Psoas muscle (tissue), 8 donors: ENCODE measurements around the gene TSPYL1. TPM values are rescaled to one million over a fixed set of nuclear protein-coding genes. Genes with fewer than 3 reads are reported as not detected.

Experiments used
- ATAC-seq, 4 donors: fragments of 200-7000 bp; cut with Tn5 transposase; one replicate each; pipeline ENCODE4 v1.9.1; 2020; ENCODE audit warnings: moderate library complexity in 3 of 4, mild to moderate bottlenecking in 2 of 4
- DNase-seq, 2 donors: peaks; one replicate each; pipeline ENCODE4 v3.0.0-alpha.2; 2020
- H3K27ac ChIP-seq: fragments of 200-600 bp; one replicate; pipeline ENCODE4 v1.8.0; 2022
- H3K27me3 ChIP-seq, 3 donors: fragments of 200-600 bp in 1 of 3; one replicate each; pipeline versions ENCODE4 v1.6.1 to v1.8.0; 2013 to 2022; ENCODE audit warnings: low read length in 2 of 3, mild to moderate bottlenecking in 2 of 3, moderate library complexity in 1 of 3; ENCODE audit not compliant: insufficient read depth in 3 of 3
- H3K36me3 ChIP-seq, 2 donors: fragments of 200-600 bp in 1 of 2; one replicate each; pipeline versions ENCODE4 v1.6.1 to v1.8.0; 2013 to 2022; ENCODE audit warnings: low read depth in 1 of 2, mild to moderate bottlenecking in 1 of 2, moderate library complexity in 1 of 2; ENCODE audit not compliant: insufficient read depth in 1 of 2
- H3K4me1 ChIP-seq: fragments of 200-600 bp; one replicate; pipeline ENCODE4 v1.8.0; 2022
- H3K4me3 ChIP-seq: fragments of 200-600 bp; one replicate; pipeline ENCODE4 v1.8.0; 2022; ENCODE audit warnings: mild to moderate bottlenecking
- H3K9me3 ChIP-seq: fragments of 200-600 bp; one replicate; pipeline ENCODE4 v1.8.0; 2022
- CTCF ChIP-seq: fragments of 200-600 bp; IDR thresholded peaks from one replicate; pipeline ENCODE4 v1.8.0; 2022; ENCODE audit warnings: antibody characterized with exemption
- WGBS, 3 donors: extraction: QIAGEN DNeasy Blood & Tissue Kit; methylation state at CpG; one replicate each; pipeline versions ENCODE4 v1.1.6 to v1.1.7; 2013; 5-methylcytosine and 5-hydroxymethylcytosine counted together
- intact Hi-C, 2 donors: fragments of 100-400 bp; cut with DNase I; formaldehyde crosslinking; loops; one replicate each; pipeline versions ENCODE4 v1.11.0 to v1.14.2; 2022
- polyA plus RNA-seq, 3 donors: library from polyadenylated mRNA; stranded (reverse); fragments of 200-250 nt; gene quantifications; one replicate each; pipeline ENCODE4 v1.2.3, GENCODE V29; 2013
- total RNA-seq, 4 donors: library from RNA; stranded (reverse); fragmentation: NEBNext Ultra II Directional in 2 of 4; extraction: Animal tissue kit (Norgen Biotek cat#: 25700) in 2 of 4; gene quantifications; one replicate each; pipeline versions ENCODE4 v1.2.1 to v1.2.4, GENCODE V29; 2021 to 2023
- donor health status: healthy with polysubstance abuse.
- donor health status: DM: no; HTN: no; CAD: no; lungs with moderate emphysema.
- donor health status: Bipolar disorder and iron deficiency.
- donor health status: healthy.
- donor health status: DM: yes; HTN: yes; CAD: no.
- donor health status: DM: no; HTN: no; CAD: no.
- donor health status: DM: no; HTN: no; CAD: no.
- donor health status: DM: yes; HTN: yes; CAD: no.

The TSPYL1 gene
- total and polyA plus RNA-seq, 7 donors: 20.5 to 174 (median 96.3) TPM

GRCh38 chr6:116309657-116310056 is 29.9 kb upstream of the TSPYL1 start:
- H3K27ac ChIP-seq: no peak overlapping the region
- H3K4me1 ChIP-seq: no peaks in the 10 kb centered on the region
- H3K36me3 ChIP-seq: no peaks in the 10 kb centered on the region
- no peaks in the 10 kb centered on the region for H3K9me3 ChIP-seq
- intact Hi-C loops: no loop called here
- WGBS, 3 donors: 48 to 50% (median 50%) methylated on average over 2 of the region's 2 CpGs
- no peak for DNase-seq
- no peak for ATAC-seq
- no peak for TF ChIP-seq CTCF
- no peaks in the 10 kb centered on the region for H3K27me3 ChIP-seq
- no peak overlapping the region for H3K4me3 ChIP-seq

GRCh38 chr6:116309001-116309400 is 29.3 kb upstream of the TSPYL1 start:
- Histone ChIP-seq H3K27ac (no peak overlapping the region), H3K4me1 (no peaks in the 10 kb centered on the region), H3K36me3 (no peaks in the 10 kb centered on the region), H3K9me3 (no peaks in the 10 kb centered on the region), H3K27me3 (no peaks in the 10 kb centered on the region), H3K4me3 (no peak overlapping the region)
- no peak for TF ChIP-seq CTCF
- no peak for DNase-seq
- ATAC-seq: no peak
- intact Hi-C loops: no loop called here

- intact Hi-C loops: no loop called here
Observed at GRCh38 chr6:116307633-116308032, 27.9 kb upstream of the TSPYL1 start.

GRCh38 chr6:116307001-116307400 is 27.3 kb upstream of the TSPYL1 start:
- no peaks in the 10 kb centered on the region for H3K36me3 ChIP-seq
- no peak for DNase-seq
- no peak overlapping the region for H3K27ac ChIP-seq
- intact Hi-C loops: no loop called here
- H3K4me3 ChIP-seq: no peak overlapping the region
- 93 to 98% (median 95%) methylated on average over 1 of the region's 1 CpG for WGBS, 3 donors
- no peak for ATAC-seq
- no peak for TF ChIP-seq CTCF
- H3K27me3 ChIP-seq: no peaks in the 10 kb centered on the region
- H3K4me1 ChIP-seq: no peaks in the 10 kb centered on the region
- H3K9me3 ChIP-seq: no peaks in the 10 kb centered on the region

More at GRCh38 chr6:116307633-116308032, 27.9 kb upstream of the TSPYL1 start:
- H3K27ac ChIP-seq: no peak overlapping the region
- no peaks in the 10 kb centered on the region for H3K4me1 ChIP-seq
- H3K4me3 ChIP-seq: no peak overlapping the region
- H3K9me3 ChIP-seq: no peaks in the 10 kb centered on the region
- no peaks in the 10 kb centered on the region for H3K36me3 ChIP-seq
- ATAC-seq (no peak), DNase-seq (no peak)
- no peaks in the 10 kb centered on the region for H3K27me3 ChIP-seq
- no peak for TF ChIP-seq CTCF
- WGBS, 3 donors: 92 to 100% (median 99%) methylated on average over 1 of the region's 1 CpG

- Histone ChIP-seq H3K27ac (no peak overlapping the region), H3K27me3 (no peaks in the 10 kb centered on the region), H3K9me3 (no peaks in the 10 kb centered on the region), H3K4me3 (no peak overlapping the region), H3K36me3 (no peaks in the 10 kb centered on the region), H3K4me1 (no peaks in the 10 kb centered on the region)
- DNase-seq (no peak), ATAC-seq (no peak)
- no peak for TF ChIP-seq CTCF
- intact Hi-C loops: no loop called here
Observed at GRCh38 chr6:116304538-116305097, 24.9 kb upstream of the TSPYL1 start.
